Chondrocyte (in vitro differentiated cells): ENCODE data around the gene PCSK2. TPM values are rescaled to one million over a fixed set of nuclear protein-coding genes. Genes with fewer than 3 reads are reported as not detected.

ENCODE experiments used
- DNase-seq: peaks from one replicate; pipeline ENCODE4 v3.0.0; 2021; ENCODE audit warnings: mixed read lengths, low spot score
- H3K27ac Mint-ChIP-seq: one replicate; pipeline ENCODE4 v1.8.0; 2021; ENCODE audit warnings: mild to moderate bottlenecking, moderate library complexity, mixed read lengths; ENCODE audit not compliant: unreplicated experiment
- H3K27me3 Mint-ChIP-seq: 2 replicates; pipeline ENCODE4 v1.8.0; 2021; ENCODE audit warnings: low read depth, mixed read lengths
- H3K36me3 Mint-ChIP-seq: 2 replicates; pipeline ENCODE4 v1.8.0; 2021; ENCODE audit warnings: low read depth, mixed read lengths
- H3K4me1 Mint-ChIP-seq: 2 replicates; pipeline ENCODE4 v1.8.0; 2021; ENCODE audit warnings: low read depth, mild to moderate bottlenecking, mixed read lengths
- H3K4me3 Mint-ChIP-seq: one replicate; pipeline ENCODE4 v1.8.0; 2021; ENCODE audit warnings: mild to moderate bottlenecking, moderate library complexity, mixed read lengths; ENCODE audit not compliant: unreplicated experiment
- H3K9me3 Mint-ChIP-seq: 2 replicates; pipeline ENCODE4 v1.8.0; 2021; ENCODE audit warnings: low read depth, mixed read lengths
- total RNA-seq: library from RNA; stranded (reverse); gene quantifications from 3 replicates; pipeline ENCODE4 v1.2.1, GENCODE V29; 2021
- TF ChIP-seq, protein P1 (sequence below): fragments of 200-600 bp; sonication (generic); IDR thresholded peaks from 2 replicates; pipeline ENCODE4 v1.5.0; 2021; ENCODE audit warnings: antibody characterized with exemption, mild to moderate bottlenecking, moderate library complexity

PCSK2 gene
- total RNA-seq, 1 donor from 2014 or later, result not detected

DNA sequence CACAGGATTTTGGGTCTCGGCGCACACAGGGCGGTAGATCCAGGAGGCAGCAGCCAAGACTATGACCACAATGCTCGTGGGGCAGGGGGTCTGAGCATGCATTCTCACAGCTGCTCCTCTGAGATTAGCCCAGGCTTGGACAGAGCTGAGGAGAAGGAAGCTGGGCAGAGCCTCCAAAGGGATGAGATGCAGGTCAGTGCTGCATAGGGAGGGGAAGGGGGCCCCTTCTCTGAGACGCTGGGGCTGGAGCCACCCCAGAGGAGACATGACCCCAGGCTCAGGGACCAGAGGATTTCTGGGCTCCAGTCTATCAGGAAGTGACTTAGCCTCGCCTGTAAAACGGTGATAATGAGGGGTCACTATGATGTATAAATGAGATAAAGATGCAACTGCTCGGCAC lies 210.4 kb downstream of the PCSK2 start:
- DNase-seq, result no peak
- TF ChIP-seq, protein P1, sequence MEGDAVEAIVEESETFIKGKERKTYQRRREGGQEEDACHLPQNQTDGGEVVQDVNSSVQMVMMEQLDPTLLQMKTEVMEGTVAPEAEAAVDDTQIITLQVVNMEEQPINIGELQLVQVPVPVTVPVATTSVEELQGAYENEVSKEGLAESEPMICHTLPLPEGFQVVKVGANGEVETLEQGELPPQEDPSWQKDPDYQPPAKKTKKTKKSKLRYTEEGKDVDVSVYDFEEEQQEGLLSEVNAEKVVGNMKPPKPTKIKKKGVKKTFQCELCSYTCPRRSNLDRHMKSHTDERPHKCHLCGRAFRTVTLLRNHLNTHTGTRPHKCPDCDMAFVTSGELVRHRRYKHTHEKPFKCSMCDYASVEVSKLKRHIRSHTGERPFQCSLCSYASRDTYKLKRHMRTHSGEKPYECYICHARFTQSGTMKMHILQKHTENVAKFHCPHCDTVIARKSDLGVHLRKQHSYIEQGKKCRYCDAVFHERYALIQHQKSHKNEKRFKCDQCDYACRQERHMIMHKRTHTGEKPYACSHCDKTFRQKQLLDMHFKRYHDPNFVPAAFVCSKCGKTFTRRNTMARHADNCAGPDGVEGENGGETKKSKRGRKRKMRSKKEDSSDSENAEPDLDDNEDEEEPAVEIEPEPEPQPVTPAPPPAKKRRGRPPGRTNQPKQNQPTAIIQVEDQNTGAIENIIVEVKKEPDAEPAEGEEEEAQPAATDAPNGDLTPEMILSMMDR, result no peak
- H3K4me3 Mint-ChIP-seq, result no peak overlapping the region
- H3K27ac Mint-ChIP-seq, result no peak overlapping the region
- no peaks in the 10 kb centered on the region for H3K36me3 Mint-ChIP-seq
- no peaks in the 10 kb centered on the region for H3K4me1 Mint-ChIP-seq
- H3K27me3 Mint-ChIP-seq, result peaks cover 35% of the 10 kb centered on the region
- no peaks in the 10 kb centered on the region for H3K9me3 Mint-ChIP-seq

DNA sequence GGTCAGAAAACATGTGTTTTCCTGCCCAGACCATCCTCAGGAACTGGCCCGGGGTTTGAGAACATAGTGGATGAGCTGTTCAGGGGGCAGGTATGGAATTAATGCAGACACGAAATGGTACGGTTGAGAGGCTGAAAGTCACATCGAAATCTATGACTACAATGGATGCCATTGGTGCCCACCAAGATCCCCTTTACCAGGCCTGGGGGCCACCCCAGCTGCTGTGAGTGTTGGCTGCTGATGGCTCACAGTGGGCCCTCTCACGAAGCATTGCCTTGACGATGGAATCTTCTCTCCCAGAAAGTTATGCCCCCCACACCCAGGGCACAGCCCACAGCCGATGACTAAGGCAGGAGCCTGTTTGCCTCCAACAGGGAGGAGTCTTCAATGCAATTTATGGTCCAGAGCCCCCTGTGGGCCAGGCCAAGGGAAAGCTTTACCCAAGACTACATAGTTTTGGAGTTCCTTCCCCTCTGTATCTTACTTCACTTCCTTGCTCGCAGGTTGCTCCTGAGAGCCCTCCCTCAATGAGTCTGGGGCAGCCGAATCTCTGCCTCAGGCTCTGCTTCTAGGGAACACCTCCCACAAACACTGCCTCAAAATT lies 211.7 kb downstream of the PCSK2 start:
- Mint-ChIP-seq H3K9me3 (no peaks in the 10 kb centered on the region), H3K27me3 (peaks cover 38% of the 10 kb centered on the region), H3K4me1 (no peaks in the 10 kb centered on the region), H3K36me3 (no peaks in the 10 kb centered on the region), H3K4me3 (no peak overlapping the region), H3K27ac (no peak overlapping the region)
- TF ChIP-seq, protein P1, result no peak
- no peak for DNase-seq

GRCh38 chr20:17439616-17440296 lies 212.9 kb downstream of the PCSK2 start:
- Mint-ChIP-seq H3K9me3 (no peaks in the 10 kb centered on the region), H3K27me3 (peaks cover 41% of the 10 kb centered on the region)

DNA sequence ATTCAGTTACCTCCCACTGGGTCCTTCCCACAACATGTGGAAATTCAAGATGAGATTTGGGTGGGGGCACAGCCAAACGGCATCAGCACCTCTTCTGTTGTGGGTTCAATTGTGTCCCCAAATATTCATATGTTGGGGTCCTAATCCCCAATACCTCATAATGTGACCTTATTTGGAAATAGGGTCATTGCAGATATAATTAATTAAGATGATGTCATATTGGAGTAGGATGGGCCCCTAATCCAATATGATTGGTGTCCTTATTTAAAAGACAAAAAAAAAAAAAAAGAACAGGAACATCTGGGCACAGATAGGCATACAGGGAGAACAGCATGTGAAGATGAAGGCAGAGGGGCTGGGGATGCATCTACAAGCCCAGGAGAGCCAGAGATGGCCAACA lies 214.9 kb downstream of the PCSK2 start:
- no peaks in the 10 kb centered on the region for H3K4me1 Mint-ChIP-seq
- H3K9me3 Mint-ChIP-seq, result no peaks in the 10 kb centered on the region
- no peak overlapping the region for H3K27ac Mint-ChIP-seq
- no peak overlapping the region for H3K4me3 Mint-ChIP-seq
- DNase-seq, result no peak
- peaks cover 35% of the 10 kb centered on the region for H3K27me3 Mint-ChIP-seq
- no peaks in the 10 kb centered on the region for H3K36me3 Mint-ChIP-seq
- TF ChIP-seq, protein P1, result no peak

More at GRCh38 chr20:17439616-17440296, 212.9 kb downstream of the PCSK2 start:
- H3K27ac Mint-ChIP-seq, result no peak overlapping the region
- no peak overlapping the region for H3K4me3 Mint-ChIP-seq
- no peak for DNase-seq
- no peaks in the 10 kb centered on the region for H3K36me3 Mint-ChIP-seq
- H3K4me1 Mint-ChIP-seq, result no peaks in the 10 kb centered on the region
- TF ChIP-seq, protein P1, result no peak

DNA sequence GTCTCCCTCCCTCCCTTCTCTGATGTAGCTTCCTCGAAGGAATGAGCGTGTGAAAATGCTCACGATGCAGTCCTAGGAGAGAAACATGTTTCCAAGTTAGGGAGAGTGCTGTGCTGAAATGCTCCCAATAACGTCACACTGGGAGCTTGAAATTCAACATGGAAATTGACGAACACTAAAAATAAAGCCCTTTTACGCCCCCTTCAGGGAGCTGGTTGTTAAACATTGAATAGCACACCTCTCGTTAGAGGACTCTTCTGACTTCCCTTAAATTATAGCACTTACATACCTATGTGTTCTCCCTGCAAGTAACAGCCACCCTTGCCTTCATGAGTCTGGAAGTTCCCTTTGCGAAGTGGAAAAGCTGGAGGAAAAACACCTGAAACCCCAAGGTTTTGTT lies 215.7 kb downstream of the PCSK2 start:
- no peak for DNase-seq
- Mint-ChIP-seq H3K9me3 (no peaks in the 10 kb centered on the region), H3K27me3 (peaks cover 34% of the 10 kb centered on the region), H3K4me1 (no peaks in the 10 kb centered on the region), H3K4me3 (no peak overlapping the region), H3K36me3 (no peaks in the 10 kb centered on the region), H3K27ac (no peak overlapping the region)
- TF ChIP-seq, protein P1, result peak; percentile 19
